HEK293T (cell line): Measurements from ENCODE around the gene HMGXB3.

ENCODE experiments used
- CTCF ChIA-PET: fragments of 350-600 bp; formaldehyde crosslinking; extraction: SDS; loops from one replicate; lab custom pipeline; 2021; ENCODE audit warnings: antibody characterized with exemption, inconsistent platforms; lab: Yijun Ruan, JAX
- POLR2A ChIA-PET: fragments of 350-600 bp; formaldehyde crosslinking; extraction: SDS; loops from one replicate; lab custom pipeline; 2020; ENCODE audit warnings: antibody characterized with exemption, inconsistent platforms; lab: Yijun Ruan, JAX
- DNase-seq: peaks from one replicate; pipeline ENCODE4 v3.0.0; 2012; ENCODE audit warnings: mixed read lengths; ENCODE audit errors: extremely low spot score
- ARNT ChIP-seq: fragments of 450-650 bp; IDR thresholded peaks from 2 replicates; pipeline ENCODE4 v1.6.1; 2017; ENCODE audit warnings: mild to moderate bottlenecking
- BHLHE40 ChIP-seq: fragments of 450-650 bp; IDR thresholded peaks from 2 replicates; pipeline ENCODE4 v1.6.1; 2016; ENCODE audit warnings: mild to moderate bottlenecking, moderate library complexity, borderline replicate concordance
- CTBP1 ChIP-seq: fragments of 450-650 bp; IDR thresholded peaks from 2 replicates; pipeline ENCODE4 v1.6.1; 2016; ENCODE audit warnings: borderline replicate concordance
- ELF4 ChIP-seq: fragments of 450-650 bp; IDR thresholded peaks from 2 replicates; pipeline ENCODE4 v1.6.1; 2017; ENCODE audit warnings: antibody characterized with exemption
- FOXA1 ChIP-seq: fragments of 450-650 bp; IDR thresholded peaks from 2 replicates; pipeline ENCODE4 v1.6.1; 2016; ENCODE audit warnings: mild to moderate bottlenecking
- FOXK2 ChIP-seq: fragments of 450-650 bp; IDR thresholded peaks from 2 replicates; pipeline ENCODE4 v1.6.1; 2016; ENCODE audit warnings: mild to moderate bottlenecking
- FOXM1 ChIP-seq: fragments of 450-650 bp; IDR thresholded peaks from 2 replicates; pipeline ENCODE4 v1.6.1; 2017; ENCODE audit warnings: mild to moderate bottlenecking, borderline replicate concordance
- HDGF ChIP-seq: fragments of 450-650 bp; IDR thresholded peaks from 2 replicates; pipeline ENCODE4 v1.6.1; 2017; ENCODE audit warnings: antibody characterized with exemption, borderline replicate concordance
- L3MBTL2 ChIP-seq: fragments of 450-650 bp; conservative IDR thresholded peaks from 2 replicates; pipeline ENCODE4 v1.6.1; 2016; ENCODE audit warnings: mild to moderate bottlenecking
- LEF1 ChIP-seq: fragments of 450-650 bp; IDR thresholded peaks from 2 replicates; pipeline ENCODE4 v1.6.1; 2017; ENCODE audit warnings: mild to moderate bottlenecking, borderline replicate concordance
- NFRKB ChIP-seq: fragments of 450-650 bp; IDR thresholded peaks from 2 replicates; pipeline ENCODE4 v1.6.1; 2016; ENCODE audit warnings: mild to moderate bottlenecking, moderate library complexity
- SP1 ChIP-seq: fragments of 450-650 bp; IDR thresholded peaks from 2 replicates; pipeline ENCODE4 v1.6.1; 2017
- SUZ12 ChIP-seq: fragments of 450-650 bp; IDR thresholded peaks from 2 replicates; pipeline ENCODE4 v1.6.1; 2016; ENCODE audit warnings: mild to moderate bottlenecking
- TARDBP ChIP-seq: fragments of 450-650 bp; IDR thresholded peaks from 2 replicates; pipeline ENCODE4 v1.6.1; 2016
- ZNF384 ChIP-seq: fragments of 450-650 bp; IDR thresholded peaks from 2 replicates; pipeline ENCODE4 v1.6.1; 2016
- TF ChIP-seq, protein P1 (sequence below): fragments of 450-650 bp; IDR thresholded peaks from 2 replicates; pipeline ENCODE4 v1.6.1; 2016

The HMGXB3 gene

GRCh38 chr5:149961957-149962409, 38.6 kb upstream of the HMGXB3 start:
- POLR2A ChIA-PET = interaction anchor here (0.8 to 1.4 kb wide), 3 partner anchors 14 to 128 kb away, joined by 3 to 4 read pairs (median 3); no protein-coding TSS in a partner anchor
- peak; percentile 49 for DNase-seq
- TF ChIP-seq ZNF384 = no peak
- TF ChIP-seq SP1 = no peak
- no peak for TF ChIP-seq FOXA1
- no peak for TF ChIP-seq FOXK2
- no peak for TF ChIP-seq TARDBP
- TF ChIP-seq SUZ12 = no peak
- no peak for TF ChIP-seq ARNT
- CTCF ChIA-PET = interaction anchor here (0.6 to 3.6 kb wide), 13 partner anchors 10 to 324 kb away, joined by 3 to 40 read pairs (median 5); no protein-coding TSS in a partner anchor

DNA sequence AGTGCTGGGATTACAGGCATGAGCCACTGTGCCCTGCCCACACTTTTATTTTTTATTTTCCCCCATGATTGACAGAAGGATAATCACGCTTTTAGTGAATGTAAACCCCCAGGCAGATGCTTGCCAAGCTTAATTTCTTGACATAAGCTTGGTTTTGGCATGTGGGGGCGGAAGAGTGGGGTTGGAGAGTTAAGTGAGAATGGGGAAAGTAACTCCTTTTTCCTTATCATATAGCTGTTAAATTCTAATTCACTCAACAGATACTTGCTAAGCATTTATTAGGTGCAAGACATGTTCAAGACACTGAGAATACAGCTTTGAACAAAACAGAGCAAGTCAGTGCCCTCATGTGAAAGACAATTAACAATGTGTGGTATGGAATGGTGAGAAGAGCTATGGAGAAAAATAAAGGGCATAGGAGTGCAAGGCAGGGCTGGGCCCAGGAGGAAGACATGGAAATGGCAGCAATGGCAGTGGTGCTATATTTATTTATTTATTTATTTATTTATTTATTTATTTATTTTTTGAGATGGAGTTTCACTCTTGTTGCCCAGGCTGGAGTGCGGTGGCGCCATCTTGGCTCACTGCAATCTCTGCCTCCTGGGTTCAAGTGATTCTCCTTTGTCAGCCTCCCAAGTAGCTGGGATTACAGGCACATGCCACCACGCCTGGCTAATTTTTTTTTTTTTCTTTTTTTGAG, 37.8 kb upstream of the HMGXB3 start:
- CTCF ChIA-PET = interaction anchor here (0.9 to 3.6 kb wide), 10 partner anchors 9 to 324 kb away, joined by 3 to 40 read pairs (median 4); no protein-coding TSS in a partner anchor
- no peak for DNase-seq
- POLR2A ChIA-PET = interaction anchor here (0.8 to 1.4 kb wide), 3 partner anchors 14 to 128 kb away, joined by 3 to 4 read pairs (median 3); no protein-coding TSS in a partner anchor
- TF ChIP-seq, protein P1, sequence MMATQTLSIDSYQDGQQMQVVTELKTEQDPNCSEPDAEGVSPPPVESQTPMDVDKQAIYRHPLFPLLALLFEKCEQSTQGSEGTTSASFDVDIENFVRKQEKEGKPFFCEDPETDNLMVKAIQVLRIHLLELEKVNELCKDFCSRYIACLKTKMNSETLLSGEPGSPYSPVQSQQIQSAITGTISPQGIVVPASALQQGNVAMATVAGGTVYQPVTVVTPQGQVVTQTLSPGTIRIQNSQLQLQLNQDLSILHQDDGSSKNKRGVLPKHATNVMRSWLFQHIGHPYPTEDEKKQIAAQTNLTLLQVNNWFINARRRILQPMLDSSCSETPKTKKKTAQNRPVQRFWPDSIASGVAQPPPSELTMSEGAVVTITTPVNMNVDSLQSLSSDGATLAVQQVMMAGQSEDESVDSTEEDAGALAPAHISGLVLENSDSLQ = peak; percentile 25; the same call in 1 of the 2 replicates
- TF ChIP-seq LEF1 = no peak
- no peak for TF ChIP-seq CTBP1
- TF ChIP-seq ARNT = no peak

DNA sequence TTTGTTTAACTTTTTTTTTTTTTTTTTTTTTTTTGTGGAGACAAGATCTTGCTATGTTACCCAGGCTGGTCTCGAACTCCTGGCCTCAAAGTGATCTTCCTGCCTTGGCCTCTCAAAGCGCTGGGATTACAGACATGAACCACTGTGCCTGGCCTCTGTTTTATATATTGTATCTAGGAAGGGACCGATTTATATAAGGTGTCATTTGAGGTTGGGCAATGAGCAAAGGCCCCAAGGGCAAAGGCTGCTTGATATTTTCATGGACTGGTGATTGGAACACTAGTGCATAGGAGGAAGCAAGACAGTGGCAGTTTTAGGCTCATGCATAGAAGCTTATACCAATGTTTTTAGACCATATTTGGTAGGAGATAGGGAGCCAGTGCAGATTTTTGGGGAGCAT, 36.8 kb upstream of the HMGXB3 start:
- ChIA-PET CTCF (no interaction called here), POLR2A (no interaction called here)
- no peak for TF ChIP-seq BHLHE40
- no peak for TF ChIP-seq FOXM1
- TF ChIP-seq, protein P1 = no peak
- TF ChIP-seq NFRKB = no peak
- no peak for TF ChIP-seq SP1
- TF ChIP-seq FOXA1 = no peak
- no peak for TF ChIP-seq SUZ12
- no peak for TF ChIP-seq HDGF
- TF ChIP-seq ARNT = no peak
- TF ChIP-seq FOXK2 = no peak
- no peak for TF ChIP-seq L3MBTL2
- TF ChIP-seq ELF4 = no peak
- no peak for TF ChIP-seq CTBP1
- TF ChIP-seq ZNF384 = no peak
- no peak for TF ChIP-seq TARDBP
- no peak for TF ChIP-seq LEF1
- DNase-seq = no peak

DNA sequence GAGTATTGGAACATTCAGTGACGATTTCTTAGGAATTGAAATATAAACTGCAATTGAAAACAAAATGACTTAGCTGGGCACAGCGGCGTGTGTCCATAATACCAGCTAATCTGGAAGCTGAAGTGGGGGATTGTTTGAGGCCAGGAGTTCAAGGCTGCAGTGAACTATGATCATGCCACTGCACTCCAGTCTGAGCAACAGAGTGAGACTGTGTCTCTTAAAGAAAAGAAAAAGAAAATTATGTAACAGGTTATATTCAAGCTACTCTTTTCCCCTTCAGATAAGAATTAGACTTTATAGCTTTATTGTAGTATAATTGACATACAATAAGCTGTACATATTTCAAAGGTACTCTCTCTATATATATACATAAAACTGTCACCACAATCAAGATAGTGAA, 33.6 kb upstream of the HMGXB3 start:
- no peak for DNase-seq
- TF ChIP-seq LEF1 (no peak), NFRKB (no peak), ARNT (no peak), ELF4 (no peak), HDGF (no peak)
- CTCF ChIA-PET = interaction anchor here (1.3 to 2.1 kb wide), 2 partner anchors 24 to 133 kb away, joined by 5 to 6 read pairs; no protein-coding TSS in a partner anchor
- POLR2A ChIA-PET = no interaction called here

DNA sequence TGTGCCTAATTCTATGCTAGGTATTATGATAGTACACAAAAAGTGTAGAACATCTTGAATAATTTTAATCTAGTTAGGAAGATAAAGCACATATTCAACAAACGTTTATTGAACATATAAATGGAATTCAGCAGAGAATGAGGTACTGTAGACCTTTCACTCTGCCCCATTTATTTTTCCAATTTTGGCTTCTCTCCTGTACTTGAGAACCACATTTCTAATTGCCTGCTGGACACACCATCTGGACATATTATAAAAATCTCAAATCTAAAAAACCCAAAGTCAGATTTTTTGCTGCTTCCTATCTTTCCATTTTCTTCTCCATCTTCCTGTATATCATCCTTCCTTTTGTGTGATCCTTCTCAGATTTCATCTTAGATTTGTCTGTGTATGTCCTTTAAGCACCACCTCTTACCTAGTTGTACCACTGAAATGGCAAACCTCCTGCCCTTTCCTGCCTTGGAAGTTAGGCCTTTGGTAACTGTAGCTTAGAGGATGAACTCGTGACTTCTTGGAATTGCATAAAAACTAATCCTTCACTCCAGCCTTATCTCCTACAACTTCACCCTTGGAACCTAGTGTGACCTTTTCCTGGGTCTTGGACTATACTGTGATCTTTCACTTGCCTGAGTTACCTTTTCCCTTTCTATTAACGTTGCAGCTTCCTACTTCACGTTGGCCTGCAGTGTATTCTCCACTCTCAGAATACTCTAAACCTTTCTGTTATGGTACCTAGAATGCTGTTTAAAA, 31.2 kb upstream of the HMGXB3 start:
- ChIA-PET CTCF (interaction anchor here (0.6 to 0.7 kb wide), 2 partner anchors 117 to 1112 kb away, joined by 3 to 4 read pairs; no protein-coding TSS in a partner anchor), POLR2A (interaction anchor here (1.8 kb wide), 1 partner anchor 9 kb away, joined by 9 read pairs; the partner anchor contains the start of gene SLC26A2)
- no peak for TF ChIP-seq HDGF
- no peak for TF ChIP-seq FOXA1
- TF ChIP-seq NFRKB = no peak
- no peak for TF ChIP-seq FOXK2
- TF ChIP-seq, protein P1 = no peak
- no peak for TF ChIP-seq FOXM1
- TF ChIP-seq L3MBTL2 = no peak
- TF ChIP-seq ZNF384 = no peak
- no peak for TF ChIP-seq ELF4
- no peak for TF ChIP-seq ARNT
- TF ChIP-seq SUZ12 = no peak
- no peak for TF ChIP-seq LEF1
- TF ChIP-seq CTBP1 = no peak
- TF ChIP-seq BHLHE40 = no peak
- no peak for TF ChIP-seq TARDBP
- TF ChIP-seq SP1 = no peak

GRCh38 chr5:149975409-149975808, 25.1 kb upstream of the HMGXB3 start:
- no peak for DNase-seq
- CTCF ChIA-PET = interaction anchor here (0.6 to 1.1 kb wide), 2 partner anchors 16 to 121 kb away, joined by 3 read pairs; no protein-coding TSS in a partner anchor
- POLR2A ChIA-PET = interaction anchor here (1.4 kb wide), 1 partner anchor 15 kb away, joined by 3 read pairs; the partner anchor contains the start of gene SLC26A2

More for the DNA sequence above, 31.2 kb upstream of the HMGXB3 start:
- no peak for DNase-seq

More at GRCh38 chr5:149975409-149975808, 25.1 kb upstream of the HMGXB3 start:
- no peak for TF ChIP-seq ELF4
- no peak for TF ChIP-seq ZNF384
- no peak for TF ChIP-seq SUZ12
- no peak for TF ChIP-seq BHLHE40
- TF ChIP-seq CTBP1 = no peak
- TF ChIP-seq NFRKB = no peak
- TF ChIP-seq SP1 = no peak
- no peak for TF ChIP-seq L3MBTL2
- no peak for TF ChIP-seq HDGF
